ENCODE results near the gene DUSP1.
"Not testable (repeated sequence)": the region's sequence is repeated elsewhere in the genome, so short reads cannot be mapped to it uniquely, and the experiment has no call there.

Gene DUSP1

GRCh38 chr5:172797771-172798191 is 26.8 kb upstream of the DUSP1 start:
- no peak for DNase-seq

GRCh38 chr5:172796306-172796705 is 25.3 kb upstream of the DUSP1 start:
- DNase-seq = no peak

GRCh38 chr5:172795318-172795977 is 24.5 kb upstream of the DUSP1 start:
- DNase-seq = no peak

- no peak for DNase-seq
These were observed 22.8 kb upstream of the DUSP1 start for GRCh38 chr5:172793577-172794488.

GRCh38 chr5:172792701-172793570 is 21.9 kb upstream of the DUSP1 start:
- no peak for DNase-seq

- DNase-seq = no peak
These were observed 20.9 kb upstream of the DUSP1 start for GRCh38 chr5:172791726-172792445.

GRCh38 chr5:172791286-172791685 is 20.3 kb upstream of the DUSP1 start:
- no peak for DNase-seq

GRCh38 chr5:172790496-172790889 is 19.5 kb upstream of the DUSP1 start:
- DNase-seq = no peak

- no peak for DNase-seq
These were observed 18.9 kb upstream of the DUSP1 start for GRCh38 chr5:172789687-172790495.

- DNase-seq = no peak
These were observed 18.0 kb upstream of the DUSP1 start for GRCh38 chr5:172788771-172789686.

- DNase-seq = not testable (repeated sequence)
These were observed 16.5 kb upstream of the DUSP1 start for GRCh38 chr5:172787538-172787937.

GRCh38 chr5:172786736-172787462 is 15.9 kb upstream of the DUSP1 start:
- no peak for DNase-seq

- DNase-seq = no peak
These were observed 14.6 kb upstream of the DUSP1 start for GRCh38 chr5:172785429-172786088.

GRCh38 chr5:172784162-172784561 is 13.2 kb upstream of the DUSP1 start:
- DNase-seq = not testable (repeated sequence)

- not testable (repeated sequence) for DNase-seq
These were observed 12.3 kb upstream of the DUSP1 start for GRCh38 chr5:172783319-172783718.

- no peak for DNase-seq
These were observed 11.4 kb upstream of the DUSP1 start for GRCh38 chr5:172782169-172783039.

- no peak for DNase-seq
These were observed 8.8 kb upstream of the DUSP1 start for GRCh38 chr5:172779691-172780341.
